Stimulated activated CD4-positive, alpha-beta T cell treated with anti-CD3 and anti-CD28 coated beads, Interleukin-2, amount 100 ng/mL, for 48 hours (primary cell): ENCODE measurements around the gene TAOK1.
A peak's percentile ranks its signal among the peaks of the same experiment; 100 is the strongest.

ENCODE experiments used
- DNase-seq, 2 donors: peaks; one replicate each; pipeline ENCODE4 v3.0.0-alpha.2; 2020

Gene TAOK1

DNA sequence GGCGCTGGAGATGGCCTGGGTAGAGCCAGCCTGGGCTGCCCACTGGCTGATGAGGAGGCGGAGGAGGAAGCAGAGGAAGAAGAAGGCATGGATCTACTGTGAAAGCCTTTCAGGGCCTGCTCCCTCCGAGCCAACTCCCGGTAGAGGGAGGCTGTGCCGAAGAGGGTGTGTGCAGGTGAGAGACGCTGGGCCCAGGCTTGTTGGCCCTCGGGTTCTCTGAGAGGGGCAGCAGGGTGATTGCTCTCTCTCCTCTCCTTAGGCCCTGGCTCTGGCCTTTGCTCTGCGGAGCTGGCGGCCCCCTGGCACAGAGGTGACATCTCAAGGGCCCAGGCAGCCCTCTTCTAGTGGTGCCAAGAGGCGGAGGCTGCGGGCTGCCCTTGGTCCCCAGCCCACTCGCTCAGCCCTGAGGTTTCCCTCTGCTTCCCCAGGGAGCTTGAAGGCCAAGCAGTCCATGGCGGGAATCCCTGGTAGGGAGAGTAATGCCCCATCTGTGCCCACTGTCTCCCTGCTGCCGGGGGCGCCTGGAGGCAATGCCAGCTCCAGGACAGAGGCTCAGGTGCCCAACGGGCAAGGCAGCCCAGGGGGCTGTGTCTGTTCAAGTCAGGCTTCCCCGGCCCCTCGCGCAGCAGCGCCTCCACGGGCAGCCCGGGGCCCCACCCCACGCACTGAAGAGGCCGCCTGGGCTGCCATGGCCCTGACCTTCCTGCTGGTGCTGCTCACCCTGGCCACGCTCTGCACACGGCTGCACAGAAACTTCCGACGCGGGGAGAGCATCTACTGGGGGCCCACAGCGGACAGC, 181.9 kb downstream of the TAOK1 start:
- no peak for DNase-seq

DNA sequence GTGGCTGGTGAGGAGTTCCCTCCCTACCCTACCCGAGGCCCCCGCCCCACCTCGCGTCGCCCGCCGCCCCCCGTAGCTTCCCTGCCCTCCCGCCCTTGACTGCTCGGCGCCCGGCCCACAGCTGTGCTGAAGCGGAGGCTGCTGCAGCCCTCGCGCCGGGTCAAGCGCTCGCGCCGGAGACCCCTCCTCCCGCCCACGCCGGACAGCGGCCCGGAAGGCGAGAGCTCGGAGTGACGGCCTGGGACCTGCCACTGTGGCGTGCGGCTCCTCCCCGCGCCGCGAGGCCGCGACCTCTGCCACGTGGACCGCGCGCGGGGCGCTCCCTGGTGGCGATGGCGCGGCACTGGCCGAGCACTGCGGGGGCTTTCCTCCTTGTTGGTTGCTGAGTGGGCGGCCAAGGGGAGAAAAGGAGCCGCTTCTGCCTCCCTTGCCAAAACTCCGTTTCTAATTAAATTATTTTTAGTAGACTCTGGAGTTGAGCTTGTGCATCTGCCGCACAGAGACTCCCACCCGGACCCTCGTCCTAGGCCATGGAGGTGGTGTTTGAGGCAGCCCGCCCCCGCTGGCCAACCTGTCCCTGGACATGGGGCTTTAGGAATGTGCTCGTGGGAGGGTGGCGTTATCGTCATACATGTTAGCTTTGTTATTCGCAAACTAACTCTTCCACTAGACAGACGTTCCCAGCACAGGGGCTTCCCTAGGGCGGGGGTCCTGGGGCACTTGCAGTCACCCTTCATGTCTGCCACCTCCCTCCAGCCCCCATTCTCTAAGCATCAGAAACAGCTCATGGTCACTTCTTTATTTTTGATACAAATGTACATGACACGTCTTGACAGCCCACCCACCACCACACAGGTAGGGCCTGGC, 182.8 kb downstream of the TAOK1 start:
- DNase-seq = peak; percentile 40 to 59

DNA sequence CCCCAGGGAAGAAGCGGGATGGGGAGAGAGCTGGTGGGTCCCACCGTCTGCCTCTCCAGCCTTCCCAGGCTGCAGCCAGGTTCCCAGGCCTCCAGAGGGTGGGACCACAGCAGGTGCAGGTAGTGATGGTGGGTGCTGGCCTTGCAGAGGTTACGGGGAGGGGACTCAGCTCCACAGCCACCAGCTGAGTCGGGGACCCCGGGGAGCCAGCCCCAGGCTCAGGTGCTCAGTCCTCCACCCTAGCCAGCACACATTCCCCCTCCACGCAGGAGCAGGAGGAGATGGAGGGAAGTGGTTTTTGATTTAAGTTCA, 183.4 kb downstream of the TAOK1 start:
- no peak for DNase-seq

DNA sequence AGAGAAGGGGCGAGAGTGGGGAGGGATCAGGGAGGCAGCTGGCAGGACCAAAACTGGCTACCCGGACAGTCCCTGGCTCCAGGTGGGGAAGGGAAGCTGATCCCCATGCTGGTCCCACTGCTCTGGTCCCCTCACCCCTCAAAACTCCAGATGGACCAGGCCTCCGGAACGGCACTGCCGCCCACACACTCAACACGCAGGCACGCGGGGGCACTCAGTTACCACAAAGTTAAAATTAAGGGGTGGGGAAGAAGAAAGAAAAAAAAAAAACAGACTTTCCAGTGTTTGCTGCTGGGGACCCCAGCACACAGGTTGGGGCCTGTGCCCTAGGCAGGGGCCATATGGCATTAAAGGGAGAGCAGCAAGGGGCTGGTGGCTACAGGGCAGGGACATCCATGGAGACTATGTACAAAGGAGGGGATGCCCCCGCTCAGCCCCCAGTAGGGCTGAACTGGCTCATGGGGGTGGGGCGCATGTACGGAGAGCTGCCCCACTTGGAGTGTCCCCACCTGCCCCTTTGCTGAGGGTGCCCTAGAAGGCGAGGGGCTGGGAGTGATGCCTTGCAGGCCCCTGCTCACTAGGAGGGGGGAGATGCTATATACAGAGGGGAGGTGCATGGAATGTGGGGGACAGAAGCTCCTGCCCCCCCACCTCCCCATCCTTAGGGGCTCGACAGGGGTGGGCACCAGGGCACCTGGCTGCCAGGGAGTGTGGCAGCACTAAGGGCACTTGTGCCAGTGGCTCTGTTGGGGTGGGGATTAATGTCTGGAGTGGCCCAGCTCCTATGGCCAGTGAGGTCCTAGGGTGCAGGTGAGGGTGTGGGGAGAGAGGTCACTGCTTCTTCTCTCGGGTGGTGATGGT, 183.9 kb downstream of the TAOK1 start:
- DNase-seq = no peak

DNA sequence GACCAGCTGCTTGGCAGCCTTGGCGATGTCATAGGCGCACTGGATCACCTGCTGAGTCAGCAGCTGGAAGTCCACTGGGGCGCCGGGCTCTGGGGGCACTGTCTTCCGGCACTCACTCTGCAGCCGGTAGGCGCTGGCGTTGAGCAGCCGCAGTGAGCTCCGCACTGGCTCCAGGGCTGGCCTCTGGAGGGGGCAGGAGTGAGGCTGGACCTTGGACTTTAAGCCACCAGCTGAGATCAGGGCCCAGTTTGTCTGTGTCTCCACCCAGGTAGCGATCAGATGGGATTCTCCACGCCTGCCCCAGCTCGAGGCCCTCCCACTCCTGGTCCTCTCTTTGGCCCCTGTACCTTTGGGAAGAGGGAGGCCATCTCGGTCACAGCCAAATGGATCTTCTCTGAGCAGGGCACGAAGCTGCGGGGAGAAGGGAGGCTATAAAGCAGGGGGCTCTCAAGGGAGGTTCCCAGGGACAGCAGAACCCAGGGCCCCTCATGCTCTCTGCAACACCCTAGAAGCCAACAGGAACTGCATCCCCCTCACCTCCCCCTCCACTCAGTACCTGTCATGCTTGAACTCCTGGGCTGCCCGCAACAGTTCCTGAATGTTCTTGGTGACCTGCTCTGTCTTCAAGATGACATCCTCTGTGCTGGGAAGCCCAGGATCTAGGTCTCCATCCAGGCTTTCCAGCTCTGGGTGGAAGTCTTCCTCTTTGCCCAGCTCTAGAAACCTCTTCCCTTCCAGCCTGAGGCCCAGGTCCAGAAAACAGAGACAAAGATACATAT, 184.8 kb downstream of the TAOK1 start:
- no peak for DNase-seq

DNA sequence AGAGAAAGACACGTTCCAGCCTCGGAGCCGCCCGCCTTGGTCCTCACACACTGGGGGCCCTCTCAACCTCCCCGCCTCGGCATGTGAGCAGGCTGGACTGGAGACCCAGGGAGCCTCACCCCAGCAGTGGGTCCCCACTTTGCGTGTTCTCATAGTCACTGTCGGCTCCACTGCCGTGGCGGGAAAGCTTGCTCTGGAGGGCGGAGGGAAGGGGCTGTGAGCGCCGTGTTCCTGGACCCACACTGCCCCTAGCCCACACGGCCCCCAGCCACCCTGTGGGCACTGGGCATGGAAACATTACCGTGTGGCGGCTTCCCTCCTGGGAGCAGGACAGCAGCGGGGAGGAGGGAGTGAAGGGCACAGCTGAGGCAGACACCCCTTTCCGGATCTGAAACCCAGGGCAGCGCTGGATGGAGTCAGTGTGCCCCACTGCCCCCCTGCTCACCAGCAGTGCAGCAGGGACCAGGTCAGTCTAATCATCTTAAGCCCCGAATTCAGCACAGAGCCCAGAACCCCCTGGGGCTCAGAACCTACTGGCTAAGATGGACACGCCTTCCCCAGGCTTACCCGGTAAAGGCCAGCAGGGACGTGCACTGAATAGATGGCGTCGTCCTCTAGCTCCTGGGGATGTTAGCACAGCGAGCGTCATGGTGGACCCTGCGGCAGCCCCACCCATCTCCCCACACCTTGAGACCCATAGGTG, 185.5 kb downstream of the TAOK1 start:
- no peak for DNase-seq

DNA sequence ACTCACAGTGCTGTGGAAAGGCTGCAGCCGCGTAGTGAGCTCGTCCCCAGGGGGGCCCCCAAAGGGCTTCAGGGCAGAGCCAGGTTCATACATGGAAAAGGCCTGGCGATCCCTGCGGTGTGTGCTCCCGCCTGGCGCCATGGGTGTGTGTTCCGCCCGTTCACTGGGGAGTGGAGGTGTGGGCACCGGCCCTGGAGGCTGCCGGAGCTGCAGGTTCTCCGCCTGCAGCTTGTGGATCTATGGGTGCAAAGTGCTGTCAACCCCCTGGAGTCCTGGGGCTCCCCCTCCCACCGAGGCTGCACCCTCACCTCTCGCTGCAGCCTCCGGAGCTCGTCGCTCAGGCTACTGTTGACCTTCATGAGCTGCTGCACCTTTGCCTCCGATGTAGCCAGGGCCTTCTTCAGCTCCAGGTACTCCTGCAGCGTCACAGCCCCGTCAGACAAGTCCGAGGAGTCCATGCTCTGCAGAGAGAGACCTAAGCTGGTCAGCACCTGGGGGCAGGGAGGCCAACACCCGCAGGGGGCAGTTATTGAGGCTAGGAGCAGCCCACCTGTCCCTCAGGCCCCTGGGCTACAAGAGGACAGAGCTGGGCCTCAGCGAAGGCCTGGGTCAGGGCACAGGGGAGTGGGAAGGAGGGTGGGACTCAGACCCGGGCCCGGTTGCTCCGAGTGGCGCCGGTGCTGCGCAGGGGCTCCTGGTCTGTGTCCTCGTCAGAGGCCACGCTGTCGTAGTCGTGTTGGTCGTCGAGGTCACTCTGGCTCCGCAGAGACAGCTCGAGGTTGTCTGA, 186.2 kb downstream of the TAOK1 start:
- no peak for DNase-seq

DNA sequence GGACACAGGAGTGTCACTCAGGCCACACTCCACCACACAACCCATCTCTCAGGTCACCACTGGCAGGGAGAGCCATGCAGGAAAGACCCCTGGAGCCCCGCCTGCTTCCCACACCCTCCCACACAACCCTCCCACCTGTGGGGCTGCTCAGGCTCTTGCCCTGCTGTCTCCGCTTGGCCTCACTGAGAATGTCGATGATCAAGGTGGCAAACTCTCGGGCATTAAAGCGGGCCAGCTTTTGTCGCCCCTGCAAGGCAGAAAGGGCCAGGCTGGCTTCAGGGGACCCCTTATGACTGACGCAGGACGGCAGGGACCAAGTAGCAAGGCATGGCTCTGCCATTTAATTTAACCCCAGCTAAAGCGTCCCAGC, 186.8 kb downstream of the TAOK1 start:
- no peak for DNase-seq

DNA sequence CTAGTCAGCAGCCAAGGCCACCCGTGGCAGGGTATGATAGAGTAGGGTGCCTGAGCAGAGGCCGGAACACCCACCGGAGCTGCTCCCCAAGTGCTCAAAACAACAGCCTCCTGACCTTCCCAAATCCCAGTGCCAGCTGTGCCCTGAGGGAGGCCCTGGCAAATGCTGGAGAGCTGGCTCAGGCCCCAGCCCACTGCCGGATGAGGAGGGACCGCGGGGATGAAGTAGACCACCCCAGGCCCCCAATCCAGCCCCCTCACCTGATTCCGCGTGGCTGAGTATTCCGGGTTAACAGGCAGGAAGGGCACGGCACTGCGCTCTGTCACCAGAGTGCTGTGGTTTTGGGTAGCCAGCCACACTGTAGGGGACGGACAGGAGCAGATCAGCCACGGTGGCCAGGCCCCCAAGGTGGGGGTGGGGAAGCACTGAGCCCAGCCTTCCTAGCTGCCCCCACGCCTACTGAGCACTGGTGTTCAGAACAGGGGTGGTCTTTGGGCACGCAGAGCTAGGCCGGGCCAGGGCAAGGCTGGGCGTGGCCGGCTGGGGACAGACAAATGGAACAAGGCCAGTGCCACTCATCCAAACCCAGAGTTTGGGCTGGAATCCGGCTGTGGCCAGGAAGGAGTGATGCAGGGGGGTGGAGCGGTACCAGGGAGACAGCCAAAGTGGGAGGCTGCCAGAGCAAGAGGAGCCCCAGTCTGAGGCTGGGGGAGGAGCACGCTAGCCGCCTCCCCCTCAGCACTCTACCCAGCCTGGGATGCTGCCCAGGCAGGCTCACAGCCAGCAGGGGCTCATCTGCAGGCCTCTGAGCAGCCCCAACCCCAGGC, 187.4 kb downstream of the TAOK1 start:
- no peak for DNase-seq

DNA sequence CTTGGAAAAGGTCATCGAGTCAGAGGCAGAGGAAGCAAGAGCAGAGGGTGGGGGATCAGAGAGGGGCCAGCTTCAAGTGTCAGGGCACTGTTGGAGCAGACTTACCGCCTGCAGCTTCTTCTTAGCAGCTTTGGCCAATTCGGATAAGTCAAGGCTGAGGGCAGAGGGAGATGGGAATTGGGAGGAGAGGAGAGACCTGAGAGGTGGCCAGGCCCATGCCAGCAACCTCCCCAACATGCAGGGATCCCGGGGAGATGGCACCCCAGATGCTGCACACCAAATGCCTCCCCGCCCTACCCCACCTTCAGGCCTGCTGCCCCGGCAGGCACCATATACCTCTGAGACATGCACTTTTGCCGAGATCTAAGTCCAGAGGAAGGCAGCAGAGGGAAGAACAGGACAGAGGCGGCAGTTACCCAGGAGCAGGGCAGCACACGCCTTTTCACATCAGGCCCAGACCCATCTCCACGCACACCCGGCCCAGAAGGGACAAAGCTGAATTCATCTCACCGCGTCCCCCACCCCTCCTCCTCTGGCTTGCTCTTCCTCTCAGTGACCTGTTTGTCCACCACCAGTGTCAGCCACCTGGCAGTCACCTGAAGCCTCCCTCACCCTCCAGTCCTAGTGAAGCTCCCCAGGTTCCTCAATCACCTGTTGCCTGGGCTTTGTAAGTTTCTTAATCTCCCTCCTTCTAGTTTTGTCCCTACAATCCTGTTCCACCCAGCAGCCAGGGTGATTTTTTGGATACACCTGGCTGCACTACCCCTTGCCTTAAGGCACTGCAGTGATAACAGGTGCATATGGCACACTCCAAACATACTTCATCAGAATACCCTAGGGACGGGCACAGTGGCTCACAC, 188.7 kb downstream of the TAOK1 start:
- no peak for DNase-seq

DNA sequence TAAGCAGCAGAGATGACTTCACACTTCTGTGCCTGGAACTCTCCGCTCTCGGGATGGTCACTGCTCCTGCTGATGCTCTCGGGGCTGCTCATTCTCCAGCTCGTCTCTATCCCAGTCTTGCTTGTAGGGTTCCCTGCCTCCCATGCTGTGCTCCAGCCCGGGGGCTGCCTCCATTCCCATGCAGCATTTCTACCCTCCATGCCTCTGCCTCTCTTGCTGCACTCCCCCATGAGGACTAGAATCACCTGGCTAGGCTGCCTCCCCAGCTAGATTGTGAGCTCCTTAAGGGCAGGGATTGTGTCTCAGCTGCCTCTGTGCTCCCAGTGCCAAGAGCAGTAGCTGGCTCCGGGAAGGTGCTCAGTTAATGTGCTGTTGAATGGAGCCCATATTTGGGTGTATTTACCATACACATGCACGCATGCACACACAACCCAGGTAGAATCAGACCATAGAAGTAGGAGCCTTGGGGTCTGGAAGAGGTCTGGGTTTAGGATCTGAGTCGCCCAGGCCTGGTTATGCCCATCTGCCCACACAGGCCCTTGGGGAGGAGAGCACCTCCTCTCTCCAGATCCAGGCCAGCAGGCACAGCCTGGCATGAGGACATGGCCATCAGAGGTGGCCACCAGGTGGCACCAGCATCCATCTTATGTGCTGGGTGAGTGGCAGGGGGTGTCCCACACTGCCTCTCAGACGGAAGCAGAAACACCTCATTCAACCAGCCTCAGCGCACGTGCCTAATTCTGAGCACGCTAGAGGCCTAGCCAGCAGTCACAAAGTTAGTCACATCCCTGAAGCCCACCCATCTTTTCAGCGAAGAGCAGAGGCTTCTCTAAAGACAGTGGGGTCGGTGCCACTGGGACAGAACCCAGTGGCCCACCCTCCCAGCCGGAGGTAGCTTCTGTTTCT, 190.0 kb downstream of the TAOK1 start:
- DNase-seq = peak; percentile 85 to 89

DNA sequence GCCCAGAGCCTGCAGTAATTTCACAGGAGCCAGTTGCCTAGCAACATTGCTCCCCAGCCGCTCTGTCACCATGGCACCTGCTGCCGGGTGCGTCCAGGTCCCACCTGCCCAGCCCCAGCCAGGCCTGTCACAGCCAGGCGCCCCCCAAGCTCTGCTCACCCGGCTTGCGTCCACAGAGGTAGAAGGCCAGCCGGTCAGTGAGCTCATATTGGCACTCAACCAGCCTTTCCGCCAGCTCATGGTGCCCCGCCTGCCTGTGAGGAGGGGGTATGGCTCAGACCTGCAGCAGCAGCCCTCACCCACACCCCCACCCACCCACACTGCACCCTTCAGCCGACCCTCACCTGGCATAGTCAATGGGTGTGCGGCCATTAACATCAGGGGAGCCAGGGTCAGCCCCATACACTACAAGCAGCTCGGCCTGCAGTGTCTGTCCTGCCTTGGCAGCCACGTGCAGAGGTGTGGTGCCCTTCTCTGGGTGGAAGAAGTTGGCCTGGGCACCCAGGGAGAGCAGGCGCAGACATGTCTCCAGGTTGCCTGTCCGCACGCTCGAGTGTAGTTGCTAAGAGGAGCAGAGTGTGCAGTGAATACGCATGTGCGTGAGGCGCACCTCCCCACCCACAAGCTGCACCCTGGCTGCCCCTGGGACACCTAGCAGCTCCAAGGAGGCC, 191.6 kb downstream of the TAOK1 start:
- DNase-seq = no peak

DNA sequence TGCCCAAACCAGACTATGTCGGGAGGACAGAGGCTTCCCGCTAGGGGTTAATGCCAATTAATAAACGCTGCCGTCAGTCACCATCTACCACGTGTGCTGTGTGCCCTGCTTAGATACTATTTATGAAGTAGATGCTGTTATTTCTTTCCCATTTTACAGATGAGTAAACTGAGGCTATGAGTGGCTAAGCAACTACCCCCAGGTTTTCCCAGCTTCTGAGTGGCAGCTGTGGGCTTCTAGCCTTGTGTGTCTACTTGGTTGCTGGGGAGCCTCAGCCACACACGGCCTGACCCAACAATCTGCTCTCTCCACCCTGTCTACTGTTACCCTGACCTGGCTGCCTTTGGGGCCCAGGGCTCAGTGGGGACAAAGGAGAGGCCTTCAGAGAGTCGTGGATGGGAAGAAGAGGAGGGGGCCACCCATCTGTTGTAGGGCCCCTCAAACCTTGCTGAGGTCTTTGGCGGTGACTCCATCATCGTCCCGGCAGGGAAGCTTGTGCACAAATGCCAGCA, 192.1 kb downstream of the TAOK1 start:
- no peak for DNase-seq

DNA sequence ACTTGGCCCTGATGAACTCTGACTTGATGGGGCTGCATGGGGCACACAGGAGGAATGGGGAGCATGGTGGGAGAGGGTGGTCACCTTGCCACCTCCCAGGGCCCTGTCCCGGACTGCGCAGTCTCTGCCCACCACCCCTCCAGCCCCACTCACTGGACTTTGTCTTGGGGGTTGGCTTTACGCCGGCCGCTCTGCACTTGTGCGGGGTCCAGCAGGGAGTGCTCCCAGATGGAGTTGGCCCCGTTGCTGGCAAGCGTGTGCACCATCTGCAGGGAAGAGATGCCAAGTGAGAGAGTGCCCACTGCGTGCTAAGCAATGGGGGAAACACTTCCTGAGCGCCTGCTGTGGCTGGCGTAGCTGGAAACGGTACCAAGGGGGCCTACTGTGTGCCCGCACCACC, 192.6 kb downstream of the TAOK1 start:
- no peak for DNase-seq

DNA sequence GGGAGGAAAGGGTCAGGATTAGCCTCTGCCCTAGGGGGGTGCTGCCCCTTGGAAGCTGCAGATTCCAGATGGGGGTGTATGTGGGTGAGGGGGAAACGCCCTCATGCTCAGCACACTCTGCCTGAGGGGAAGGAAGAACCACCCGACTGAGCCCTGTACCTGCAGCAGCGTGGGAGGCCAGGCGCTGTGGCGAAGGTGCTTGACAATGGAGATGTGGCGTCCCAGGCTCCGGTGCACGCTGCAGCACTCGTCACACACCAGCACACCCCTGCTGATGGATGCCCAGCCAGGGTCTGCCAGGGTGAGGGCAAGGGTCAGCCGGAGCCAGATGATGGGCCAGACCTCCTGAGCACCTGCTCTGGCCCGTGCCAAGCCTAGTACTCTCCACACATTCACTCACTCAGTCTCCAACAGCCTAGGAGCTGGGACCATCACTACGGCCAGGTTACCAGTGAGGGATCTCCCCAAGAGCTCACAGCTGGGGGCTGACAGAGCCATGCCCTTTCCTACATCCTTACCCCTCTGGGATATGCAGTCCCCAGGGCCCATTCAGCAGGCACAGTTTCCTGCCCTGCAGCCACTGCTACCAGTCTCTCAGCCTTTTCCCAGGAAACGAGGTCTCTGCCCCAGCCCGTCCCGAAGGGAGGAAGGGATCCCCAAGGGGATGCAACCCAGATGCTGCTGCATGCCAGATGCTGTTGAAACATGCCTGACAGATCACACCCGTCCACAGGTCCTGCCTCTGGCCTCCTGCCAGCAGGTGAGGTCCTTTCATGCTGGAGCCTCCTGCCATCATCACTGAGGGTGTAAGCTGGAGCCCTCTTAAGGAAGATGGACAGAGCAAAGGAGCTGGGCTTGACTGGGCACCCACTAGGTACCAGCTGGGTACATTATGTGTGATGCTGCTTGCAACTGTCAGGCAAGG, 193.4 kb downstream of the TAOK1 start:
- no peak for DNase-seq

DNA sequence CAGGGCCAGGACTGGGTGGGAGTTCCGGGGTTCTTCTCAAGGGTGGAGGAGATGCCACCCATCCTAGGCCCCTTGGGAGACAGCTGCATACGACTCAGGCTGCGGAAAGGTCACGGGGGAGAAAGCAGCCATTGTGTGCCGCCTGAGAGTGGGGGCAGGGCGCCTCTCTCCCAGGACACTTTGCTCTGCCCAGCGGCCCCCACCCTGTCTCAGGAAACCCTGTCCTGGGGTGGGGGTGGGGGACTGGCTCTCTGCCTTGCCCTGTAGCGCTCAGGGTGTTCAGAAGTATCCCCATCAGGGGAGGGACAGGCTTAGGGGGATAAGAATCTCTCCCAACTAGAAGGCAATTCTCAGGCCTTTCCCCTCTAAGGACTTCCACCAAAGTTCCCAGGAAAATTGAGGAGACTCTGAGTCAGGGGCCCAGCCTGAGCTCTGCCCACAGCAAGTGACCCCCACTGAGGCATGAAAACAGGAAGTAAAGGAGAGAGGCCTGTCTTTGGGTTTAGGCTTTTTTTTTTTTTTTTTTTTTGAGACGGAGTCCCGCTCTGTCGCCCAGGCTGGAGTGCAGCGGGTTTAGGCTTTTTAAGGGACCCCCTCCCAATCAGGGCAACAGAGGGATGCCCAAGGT, 194.4 kb downstream of the TAOK1 start:
- DNase-seq = no peak
